GM19099 (cell line): ENCODE data around the gene AMER3.

Experiments used
- POLR2A ChIP-seq: IDR thresholded peaks from 3 replicates; pipeline ENCODE4 v1.6.1; 2011; ENCODE audit warnings: low read depth; ENCODE audit not compliant: insufficient read length; ENCODE audit errors: extremely low read depth

AMER3 gene

GRCh38 chr2:130764035-130764820, 8.9 kb downstream of the AMER3 start:
- no peak for TF ChIP-seq POLR2A

GRCh38 chr2:130764821-130765115, 9.4 kb downstream of the AMER3 start:
- TF ChIP-seq POLR2A, result no peak

- no peak for TF ChIP-seq POLR2A
Observed at GRCh38 chr2:130765464-130765863, 10.1 kb downstream of the AMER3 start.

GRCh38 chr2:130766037-130766436, 10.7 kb downstream of the AMER3 start:
- no peak for TF ChIP-seq POLR2A

DNA sequence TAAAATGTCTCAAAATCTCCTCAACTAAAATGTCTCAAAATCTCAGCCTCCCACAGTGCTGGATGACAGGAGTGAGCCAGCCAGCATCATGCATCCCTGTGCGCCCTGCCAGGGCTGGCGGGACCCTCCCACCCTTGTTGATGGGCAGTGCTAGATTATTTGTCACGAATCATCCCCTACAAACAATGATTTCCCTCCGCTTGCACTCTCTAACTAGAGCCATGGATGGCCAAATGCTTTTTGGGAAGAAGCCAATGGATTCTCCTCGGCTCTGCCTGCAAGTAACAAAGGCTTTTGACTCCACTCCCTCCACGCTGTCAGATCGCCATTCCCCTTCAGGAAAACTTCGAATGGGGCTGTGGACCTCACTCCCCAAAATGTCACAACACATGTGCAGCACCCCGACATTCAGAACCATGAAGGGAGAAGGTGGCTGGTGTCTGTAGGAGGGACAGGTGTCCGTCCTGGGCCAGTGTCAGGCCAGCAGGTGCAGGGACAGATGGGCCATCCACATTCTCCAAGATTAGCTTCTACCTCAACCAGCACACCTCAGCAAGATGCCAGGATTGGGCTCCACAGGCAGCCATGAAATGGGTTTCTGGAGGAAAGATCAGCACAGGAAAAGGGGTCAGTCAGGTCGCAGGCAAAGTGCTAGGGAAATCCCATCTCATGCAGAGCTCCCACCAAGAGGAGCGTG, 11.5 kb downstream of the AMER3 start:
- TF ChIP-seq POLR2A, result no peak

DNA sequence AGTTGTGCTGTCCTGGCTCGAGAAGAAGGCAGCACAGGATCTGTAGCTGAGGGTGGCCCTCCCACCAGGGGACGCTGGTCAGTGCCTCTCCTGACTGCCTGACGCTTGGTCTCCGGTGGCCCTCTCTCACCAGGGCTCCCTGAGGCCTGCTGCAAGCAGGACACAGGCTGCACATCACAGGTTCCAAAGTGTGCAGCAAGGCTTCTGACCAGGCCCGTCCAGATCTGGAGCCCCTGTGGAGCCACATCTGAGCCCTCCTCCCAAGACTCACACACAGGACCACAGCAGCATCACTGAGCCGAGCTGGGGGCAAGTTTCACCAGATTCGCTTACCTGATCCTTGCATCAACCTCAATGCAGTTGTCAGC, 12.1 kb downstream of the AMER3 start:
- no peak for TF ChIP-seq POLR2A

GRCh38 chr2:130768191-130768855, 13.0 kb downstream of the AMER3 start:
- no peak for TF ChIP-seq POLR2A

DNA sequence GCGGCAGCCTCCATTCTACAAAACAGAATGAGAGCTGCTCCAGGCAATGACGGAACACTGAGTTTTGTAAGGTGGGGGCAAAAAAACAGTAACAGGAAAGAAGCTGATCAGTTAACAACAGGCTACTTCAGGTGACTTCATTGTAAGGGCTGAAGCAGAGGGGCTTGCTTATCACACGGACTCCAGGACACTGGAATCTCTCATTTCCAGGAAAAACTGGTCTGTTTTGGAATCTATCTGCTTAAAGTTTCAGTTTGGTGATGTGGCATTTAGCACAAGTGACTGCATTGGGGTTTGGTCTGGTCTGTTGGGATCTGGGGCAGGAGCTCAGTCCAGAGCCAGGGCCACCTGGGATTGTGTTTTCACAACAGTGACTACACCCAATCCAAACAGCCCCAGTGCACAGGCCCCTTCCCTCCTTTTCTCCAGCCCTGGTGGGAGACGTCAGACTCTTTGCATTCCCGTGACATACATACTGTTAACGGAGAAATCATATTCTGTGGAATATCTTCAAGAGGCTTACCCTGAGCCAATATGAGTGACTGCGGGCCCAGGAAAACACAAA, 14.1 kb downstream of the AMER3 start:
- TF ChIP-seq POLR2A, result no peak

- no peak for TF ChIP-seq POLR2A
Observed at GRCh38 chr2:130776550-130776949, 21.2 kb downstream of the AMER3 start.

DNA sequence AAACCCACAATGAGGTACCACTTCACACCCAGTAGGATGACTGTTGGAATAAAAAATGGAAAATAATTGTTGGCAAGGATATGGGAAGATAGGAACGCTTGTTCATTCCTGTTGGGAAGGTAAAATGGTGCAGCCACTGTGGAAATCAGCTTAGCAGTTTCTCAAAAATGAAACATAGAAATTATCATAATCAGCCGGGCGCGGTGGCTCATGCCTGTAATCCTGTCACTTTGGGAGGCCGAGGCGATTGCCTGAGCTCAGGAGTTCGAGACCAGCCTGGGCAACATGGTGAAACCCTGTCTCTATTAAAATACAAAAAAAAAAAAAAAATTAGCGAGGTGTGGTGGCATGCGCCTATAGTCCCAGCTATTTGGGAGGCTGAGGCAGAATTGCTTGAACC, 23.4 kb downstream of the AMER3 start:
- no peak for TF ChIP-seq POLR2A

- no peak for TF ChIP-seq POLR2A
Observed at GRCh38 chr2:130785466-130786055, 30.2 kb downstream of the AMER3 start.

DNA sequence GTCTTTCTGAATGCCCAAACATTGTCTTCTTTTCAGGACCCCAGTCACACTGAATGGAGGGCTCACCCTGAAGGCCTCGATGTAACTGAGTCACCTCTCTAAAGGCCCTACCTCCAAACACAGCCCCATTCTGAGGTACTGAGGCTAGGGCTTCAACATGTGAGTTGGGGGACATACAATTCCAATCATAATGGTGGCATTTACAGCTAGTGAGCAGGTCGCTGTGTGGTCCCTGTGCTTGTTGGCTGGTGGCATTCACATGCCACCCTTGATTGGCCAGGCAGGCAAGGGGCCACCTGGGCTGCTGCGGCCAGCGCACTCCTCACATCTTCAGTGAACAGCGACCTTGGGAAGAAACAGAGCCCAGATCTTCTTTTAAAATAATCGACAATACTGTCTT, 30.7 kb downstream of the AMER3 start:
- TF ChIP-seq POLR2A, result no peak

- TF ChIP-seq POLR2A, result no peak
Observed at GRCh38 chr2:130787841-130788240, 32.5 kb downstream of the AMER3 start.

GRCh38 chr2:130790312-130790711, 35.0 kb downstream of the AMER3 start:
- TF ChIP-seq POLR2A, result no peak
